GM18870 (cell line): ENCODE results near the gene ASB7.
"Not testable (repeated sequence)": the region's sequence is repeated elsewhere in the genome, so short reads cannot be mapped to it uniquely, and the experiment has no call there.

Experiments
- ATAC-seq: cut with Tn5 transposase; IDR thresholded peaks from one replicate; pipeline ENCODE4 v1.9.1; 2021; ENCODE audit warnings: moderate library complexity; ENCODE audit not compliant: unreplicated experiment

Gene ASB7

DNA sequence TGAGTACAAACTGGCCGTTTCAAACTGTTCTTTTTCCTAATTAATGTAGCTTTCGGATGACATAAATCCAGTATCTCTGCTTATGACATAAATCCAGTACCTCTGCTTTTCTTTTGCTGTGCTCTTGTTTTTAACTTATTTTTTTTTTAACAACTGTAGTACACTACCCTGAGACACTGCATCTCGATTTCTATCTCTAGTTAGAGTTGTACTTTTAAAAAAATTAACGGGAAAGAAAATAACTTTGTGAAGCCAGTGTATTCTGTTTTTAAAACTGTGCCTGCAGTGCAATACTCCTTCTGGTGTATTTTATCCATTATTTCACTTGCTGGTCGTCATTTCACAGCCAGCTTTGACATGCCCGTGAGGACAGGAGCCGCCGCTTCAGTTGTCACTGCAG lies 46.6 kb downstream of the ASB7 start:
- ATAC-seq = no peak

DNA sequence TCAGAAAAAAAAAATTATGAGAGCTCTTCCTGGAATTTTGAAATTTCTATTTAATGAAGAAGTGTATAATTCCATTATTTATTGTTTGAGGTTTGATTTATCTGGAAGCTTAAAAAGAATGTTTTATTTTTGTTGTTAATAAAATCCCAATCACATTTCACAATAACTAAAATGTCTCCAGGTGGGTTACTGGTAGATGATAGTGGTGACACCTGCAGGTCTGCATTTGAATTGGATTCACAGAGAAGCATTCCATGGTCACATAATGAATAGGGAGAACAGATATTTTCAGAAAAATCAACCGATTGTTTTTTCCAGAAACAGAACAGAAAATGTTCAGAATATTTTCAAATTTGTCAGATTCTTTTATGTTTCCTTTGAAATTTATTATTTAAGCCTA lies 48.3 kb downstream of the ASB7 start:
- no peak for ATAC-seq

DNA sequence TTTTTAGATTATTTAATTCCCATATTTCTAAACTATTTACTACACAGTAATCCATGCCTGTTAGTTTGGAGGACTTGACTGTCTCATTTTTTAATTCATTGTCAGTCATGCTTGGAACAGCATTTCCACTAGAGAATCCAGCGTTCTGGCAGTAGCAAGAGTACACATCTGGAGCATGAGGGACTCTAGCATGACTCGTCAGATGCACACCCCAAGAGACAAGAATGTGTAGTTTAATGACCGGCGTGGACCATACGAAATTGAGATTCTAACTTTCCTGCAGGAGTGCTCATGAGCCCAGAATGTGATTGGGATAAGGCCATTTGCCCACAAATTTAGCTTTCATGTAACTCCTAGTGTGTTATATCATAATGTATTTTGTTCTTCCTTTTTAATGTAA lies 48.9 kb downstream of the ASB7 start:
- no peak for ATAC-seq

DNA sequence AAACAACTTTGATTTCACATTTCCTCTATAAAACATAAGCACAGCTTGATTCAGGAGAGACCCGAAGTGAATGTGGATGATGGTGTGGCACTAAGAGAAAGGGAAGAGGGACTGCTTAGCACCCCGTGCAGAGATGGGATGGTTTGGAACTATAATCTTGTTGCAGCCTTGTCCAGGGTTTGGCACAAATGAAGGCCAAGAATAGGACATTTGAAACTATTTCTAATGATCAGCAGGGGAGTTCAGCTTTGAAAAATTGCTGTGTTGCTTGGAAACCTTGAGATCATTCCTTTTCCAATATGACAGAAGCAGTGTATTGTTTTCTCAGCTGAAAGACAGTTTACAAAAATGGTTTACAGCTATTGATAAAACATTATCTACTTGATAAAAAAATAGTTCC lies 49.7 kb downstream of the ASB7 start:
- no peak for ATAC-seq

DNA sequence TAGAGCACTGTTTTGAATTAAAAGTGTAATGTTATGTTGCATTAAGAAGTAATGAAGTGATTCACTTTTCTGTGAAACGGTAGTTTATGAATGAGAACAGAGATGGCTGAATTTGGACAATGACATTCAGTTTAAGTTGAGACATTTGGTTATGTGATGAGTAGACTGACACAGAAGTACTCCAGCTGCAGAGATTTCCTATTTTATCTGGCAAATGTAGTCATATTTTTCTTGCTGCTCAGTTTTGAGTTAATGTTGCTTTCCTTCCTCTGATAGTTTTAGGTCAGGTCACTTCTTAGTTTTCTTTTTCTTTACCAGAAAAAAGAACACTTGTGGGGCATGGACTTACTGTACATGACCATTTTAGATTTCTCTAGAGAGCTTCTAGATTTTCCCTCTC lies 51.2 kb downstream of the ASB7 start:
- no peak for ATAC-seq

DNA sequence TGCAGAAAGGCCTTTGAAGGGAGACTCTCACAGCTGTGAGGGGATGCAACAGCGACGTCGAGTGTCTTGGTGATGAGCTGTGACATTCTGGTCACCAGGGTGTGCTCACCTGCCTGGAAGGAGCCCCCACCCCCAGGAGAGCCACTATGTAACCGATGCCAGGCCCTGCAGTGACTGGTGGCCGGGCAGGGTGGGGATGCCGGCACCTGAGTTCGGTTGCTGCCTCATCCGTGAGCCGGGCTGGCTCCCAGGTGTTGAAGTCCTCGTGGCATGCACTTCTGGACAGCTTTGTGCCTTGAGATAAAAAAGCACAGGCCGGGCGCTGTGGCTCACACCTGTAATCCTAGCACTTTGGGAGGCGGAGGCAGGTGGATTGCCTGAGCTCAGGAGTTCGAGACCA lies 56.5 kb downstream of the ASB7 start:
- no peak for ATAC-seq

DNA sequence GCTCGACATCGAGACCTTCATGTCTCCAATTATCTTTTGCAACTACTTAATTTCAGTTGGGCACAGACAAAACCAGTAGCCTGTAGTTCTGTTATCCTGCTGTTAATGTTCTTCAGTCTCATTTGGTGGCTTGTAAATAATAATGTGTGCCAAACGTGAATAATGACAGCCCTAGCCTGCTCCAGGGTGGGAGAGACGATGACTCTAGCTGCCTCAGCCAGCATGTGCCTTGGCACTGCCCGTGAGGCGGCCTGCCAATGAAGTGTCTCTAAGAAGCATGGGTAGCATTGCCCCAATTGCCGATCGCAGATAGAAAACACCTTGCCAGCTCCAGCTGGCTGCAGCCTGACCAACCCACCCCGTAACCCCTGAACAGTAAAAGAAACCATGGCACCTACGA lies 58.8 kb downstream of the ASB7 start:
- ATAC-seq = no peak

DNA sequence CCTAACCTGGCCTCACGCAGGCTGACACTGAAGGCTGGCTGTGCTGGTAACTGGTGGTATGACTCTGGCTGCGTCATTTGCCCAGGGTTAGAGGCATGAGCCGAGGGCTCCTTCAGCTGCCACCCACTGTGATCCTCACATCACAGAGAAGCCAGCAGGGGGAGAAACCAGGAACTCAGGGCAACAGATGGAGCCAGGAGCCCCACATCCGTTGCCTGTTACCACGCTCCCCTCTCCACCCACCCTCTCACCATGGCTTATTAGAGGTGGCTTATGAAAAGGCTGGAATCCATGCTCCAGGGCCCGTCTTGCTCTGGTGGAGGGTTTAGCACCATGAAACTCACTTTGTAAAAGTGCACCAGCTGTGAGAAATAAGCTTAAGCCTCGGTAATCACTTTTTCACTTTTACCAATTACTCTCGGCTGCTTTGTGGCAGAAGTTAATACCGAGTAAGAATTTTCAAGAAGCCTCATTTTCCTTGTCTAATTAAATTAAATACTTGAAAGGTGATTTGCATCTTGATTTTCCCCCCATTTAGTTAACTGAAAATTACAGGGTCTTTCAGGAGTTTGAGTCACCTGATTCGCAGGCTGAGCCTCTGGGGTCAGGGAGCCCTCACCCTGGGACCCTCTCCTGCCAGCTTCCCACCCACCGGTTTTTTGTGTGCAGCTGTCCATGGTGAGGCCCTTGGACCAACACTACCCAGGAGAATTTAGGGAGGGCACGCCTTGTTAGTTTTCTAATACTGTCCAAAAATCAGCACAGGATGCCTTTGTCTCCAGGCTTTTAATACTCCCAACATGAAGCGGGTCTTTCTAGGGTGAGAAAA lies 60.9 kb downstream of the ASB7 start:
- no peak for ATAC-seq

DNA sequence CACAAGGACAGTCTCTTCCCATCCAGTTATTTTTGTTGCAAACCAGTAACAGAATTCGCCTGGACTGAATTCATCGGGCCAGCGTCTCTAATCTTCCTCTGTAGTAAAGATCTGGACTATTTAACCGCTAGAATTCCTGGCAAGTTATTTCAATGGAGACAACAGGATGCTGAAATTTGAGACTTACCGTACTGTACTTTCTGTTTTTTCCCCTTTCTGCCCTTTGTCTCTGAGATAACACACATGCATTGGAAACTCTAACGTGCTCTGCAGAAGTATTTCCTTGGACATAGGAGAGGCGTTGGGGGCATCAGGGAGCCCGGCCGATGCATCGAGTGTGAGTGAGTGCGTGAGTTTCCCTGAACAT lies 61.5 kb downstream of the ASB7 start:
- ATAC-seq = no peak

DNA sequence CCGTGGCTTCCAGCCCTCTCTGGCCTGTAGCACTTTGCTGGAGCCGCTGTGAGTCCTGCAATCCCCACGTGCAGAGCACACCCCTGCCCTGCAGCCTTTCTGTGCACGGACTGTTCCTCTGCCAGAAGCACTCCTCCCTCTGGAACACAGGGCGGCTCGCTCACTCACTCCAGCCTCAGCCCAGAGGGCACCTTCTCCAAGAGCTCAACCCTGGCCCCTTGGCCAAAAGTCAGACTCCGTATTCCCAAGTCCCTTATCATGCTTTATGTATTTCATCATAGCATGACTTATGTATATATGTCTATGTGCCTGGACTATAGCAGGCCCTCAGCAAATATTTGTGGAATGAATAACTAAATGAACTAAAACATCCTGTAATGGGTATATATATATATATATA lies 63.2 kb downstream of the ASB7 start:
- no peak for ATAC-seq

DNA sequence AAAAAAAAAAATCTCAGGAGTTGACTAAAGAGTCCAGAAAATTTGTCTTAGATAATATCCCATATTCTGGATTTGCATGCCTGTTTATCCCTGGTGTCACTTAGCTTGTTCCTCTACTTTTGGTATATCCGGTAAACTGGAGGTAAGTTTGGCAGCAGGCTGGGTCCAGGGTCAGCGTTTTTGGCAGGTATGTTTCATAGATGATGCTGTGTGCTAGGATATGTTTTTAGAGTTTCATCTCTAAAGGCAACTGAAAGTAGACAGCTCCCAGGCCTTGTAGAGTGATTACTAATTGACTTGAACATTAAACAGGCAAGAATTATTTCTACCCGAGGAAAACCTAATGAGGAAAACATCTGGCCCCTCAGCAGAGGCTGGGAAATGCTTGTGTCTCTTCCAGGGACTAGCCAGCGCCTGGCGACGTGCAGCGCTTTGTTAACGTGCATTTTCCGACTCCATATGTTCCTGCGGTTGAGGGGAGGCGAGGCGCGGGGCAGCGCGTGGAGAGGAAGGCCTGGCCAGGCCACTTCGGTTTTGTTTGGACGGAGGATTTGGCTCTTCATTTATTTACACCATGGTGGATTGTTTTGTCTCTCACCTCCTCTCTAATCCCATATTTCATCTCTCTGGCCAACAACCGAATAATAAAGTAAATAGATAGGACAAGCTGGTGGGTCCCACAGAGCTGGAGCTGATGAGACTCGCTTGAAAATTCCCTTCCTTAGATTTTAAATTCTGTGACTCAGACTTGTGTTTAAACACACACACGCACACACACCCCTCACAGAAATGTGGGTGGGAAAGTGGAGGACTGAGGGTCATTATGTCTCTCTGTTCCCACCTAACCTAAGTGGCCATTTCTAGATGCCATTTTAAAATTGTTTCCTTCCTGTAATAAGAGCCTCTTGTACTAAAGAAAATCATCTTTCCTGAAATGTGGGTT lies 65.3 kb downstream of the ASB7 start:
- no peak for ATAC-seq

DNA sequence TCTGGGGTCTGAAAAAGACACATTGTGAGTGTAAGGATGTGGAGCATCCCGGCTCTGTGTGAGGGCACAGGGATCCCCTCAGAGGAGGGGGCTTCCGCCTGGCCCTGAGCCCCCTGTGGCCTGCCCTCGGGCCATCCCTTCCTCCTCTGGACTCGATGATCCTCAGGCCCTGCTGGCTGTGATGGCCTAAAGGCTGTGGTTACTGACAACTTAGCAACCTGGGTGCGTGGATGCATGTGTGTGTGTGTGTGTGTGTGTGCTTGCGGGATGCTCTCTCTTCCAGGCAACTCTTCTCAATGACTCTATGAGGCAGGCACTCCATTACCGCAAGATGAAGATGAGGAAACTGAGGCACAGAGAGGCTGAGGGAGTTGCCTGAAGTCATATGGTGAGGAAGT lies 66.0 kb downstream of the ASB7 start:
- no peak for ATAC-seq

DNA sequence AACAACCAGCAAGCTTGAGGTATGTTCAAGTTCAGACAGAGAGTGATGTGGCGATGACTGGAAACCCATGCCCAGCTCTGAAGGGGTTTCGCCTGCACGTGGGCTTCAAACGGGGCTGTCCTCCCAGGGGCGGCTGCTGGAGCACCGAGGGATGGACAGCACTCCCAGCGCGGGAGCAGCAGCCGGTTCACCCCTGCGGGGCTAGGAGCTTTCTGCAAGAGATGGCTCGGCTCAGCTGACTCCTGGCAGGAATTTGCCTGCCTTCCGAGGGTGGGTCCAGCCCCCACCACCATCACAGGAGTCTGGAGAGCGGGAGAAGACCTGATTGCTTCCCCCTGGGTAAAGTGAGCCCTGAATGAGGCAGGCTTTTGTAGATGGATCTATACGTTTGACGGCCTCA lies 66.9 kb downstream of the ASB7 start:
- ATAC-seq = no peak

DNA sequence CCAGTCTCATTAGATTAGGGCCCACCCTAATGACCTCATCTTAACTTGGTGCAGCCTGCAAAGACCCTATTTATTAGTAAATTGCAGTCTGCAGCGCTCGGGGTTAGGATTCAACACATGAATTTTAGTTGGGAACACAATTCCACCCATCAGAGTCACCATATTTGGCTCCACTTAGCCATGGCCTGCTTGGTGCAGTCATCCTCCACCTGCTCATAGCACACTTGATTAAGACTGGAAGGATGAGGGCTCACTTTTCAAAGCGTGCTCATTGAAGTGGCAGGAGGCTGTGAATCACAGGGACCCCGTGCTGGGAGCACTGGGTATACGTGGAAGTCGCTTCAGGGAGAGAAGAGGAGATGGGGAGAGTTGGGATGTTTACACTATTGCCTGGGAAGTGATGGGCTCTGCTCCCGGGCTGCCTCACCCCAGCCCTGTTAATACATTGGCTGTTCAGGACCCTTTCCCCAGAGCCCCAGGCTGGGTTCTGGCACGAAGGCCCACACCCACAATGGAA lies 68.2 kb downstream of the ASB7 start:
- no peak for ATAC-seq

DNA sequence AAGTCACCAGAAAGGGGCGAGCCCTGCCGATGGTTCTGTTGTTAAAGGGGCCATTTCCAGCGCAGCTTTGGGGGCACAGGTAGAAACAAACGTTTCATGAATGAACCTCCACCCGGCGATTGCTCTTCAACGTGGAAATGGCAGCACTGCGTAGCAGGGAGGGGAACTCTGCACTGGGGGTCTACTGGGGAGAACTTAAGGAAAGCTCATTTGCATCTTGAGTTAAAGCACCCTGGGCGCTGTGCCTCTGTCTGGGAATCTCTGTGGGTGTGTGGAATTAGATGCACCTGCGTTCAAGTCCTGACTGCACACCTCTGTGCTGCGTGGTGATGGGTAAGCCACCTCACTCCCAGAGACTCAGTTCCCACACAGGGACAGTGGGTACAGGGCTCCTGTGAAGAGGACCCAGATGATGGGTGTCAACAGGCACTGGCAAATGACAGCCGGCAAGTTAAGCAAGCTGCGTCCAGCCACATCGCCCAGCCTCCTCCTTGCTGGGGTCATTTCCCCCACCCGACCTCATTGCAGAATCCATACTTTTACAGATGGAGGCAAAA lies 68.8 kb downstream of the ASB7 start:
- no peak for ATAC-seq

DNA sequence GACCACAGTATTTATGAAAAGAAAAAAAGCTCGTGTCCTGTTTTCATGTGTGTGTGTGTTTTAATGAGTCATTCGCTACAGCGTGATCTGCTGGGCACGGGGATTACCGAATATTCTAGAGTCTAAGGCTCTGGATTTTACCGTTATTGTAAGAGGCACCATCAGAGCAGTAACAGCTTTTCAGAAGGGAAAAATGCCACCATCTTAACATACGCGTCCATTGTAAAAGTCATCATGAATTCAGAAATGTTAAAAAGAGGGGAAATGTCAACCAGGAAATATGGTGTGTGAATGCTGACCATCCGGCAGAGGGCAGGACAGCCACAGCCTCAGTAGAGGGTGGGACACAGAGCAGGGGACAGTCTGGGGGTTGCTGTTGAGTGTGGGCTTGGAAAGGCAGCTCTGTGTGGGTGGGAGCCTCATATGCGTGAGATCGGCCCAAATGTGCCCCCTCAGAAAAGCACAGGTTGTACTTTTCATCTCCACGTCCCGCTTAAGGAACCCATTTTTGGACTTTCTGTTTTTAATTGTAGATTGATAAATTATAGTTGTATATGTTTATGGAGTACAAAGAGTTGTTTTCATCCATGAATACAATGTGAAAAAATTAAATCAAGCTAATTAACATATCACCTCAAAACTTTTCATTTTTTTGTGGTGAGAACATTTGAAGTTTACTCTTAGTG lies 69.6 kb downstream of the ASB7 start:
- ATAC-seq = no peak

DNA sequence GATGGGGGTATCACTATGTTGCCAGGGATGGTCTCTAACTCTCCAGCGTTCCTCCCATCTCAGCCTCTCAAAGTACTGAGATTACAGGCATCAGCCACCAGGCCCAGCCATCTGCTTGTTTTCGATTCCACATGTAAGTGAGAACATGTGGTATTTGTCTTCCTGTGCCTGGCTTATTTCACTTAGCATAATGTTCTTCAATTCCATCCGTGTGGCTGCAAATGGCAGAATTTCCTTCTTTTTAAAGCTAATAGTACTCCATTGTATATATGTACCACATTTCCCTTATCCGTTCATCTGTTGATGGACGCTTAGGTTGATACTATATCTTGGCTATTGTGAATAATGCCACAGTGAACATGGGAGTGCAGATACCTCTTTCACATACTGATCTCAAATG lies 70.6 kb downstream of the ASB7 start:
- no peak for ATAC-seq

DNA sequence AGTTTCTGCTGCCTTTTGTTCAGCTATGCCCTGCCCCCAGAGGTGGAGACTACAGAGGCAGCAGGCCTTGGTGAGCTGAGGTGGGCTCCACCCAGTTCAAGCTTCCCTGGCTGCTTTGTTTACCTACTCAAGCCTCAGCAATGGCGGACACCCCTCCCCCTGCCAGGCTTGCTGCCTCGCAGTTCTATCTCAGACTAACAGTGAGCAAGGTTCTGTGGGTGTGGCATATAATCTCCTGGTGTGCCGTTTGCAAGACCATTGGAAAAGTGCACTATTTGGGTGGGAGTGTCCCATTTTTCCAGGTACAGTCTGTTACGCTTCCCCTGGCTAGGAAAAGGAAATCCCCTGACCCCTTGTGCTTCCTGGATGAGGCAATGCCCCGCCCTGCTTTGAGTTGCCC lies 76.8 kb downstream of the ASB7 start:
- ATAC-seq = not testable (repeated sequence)

DNA sequence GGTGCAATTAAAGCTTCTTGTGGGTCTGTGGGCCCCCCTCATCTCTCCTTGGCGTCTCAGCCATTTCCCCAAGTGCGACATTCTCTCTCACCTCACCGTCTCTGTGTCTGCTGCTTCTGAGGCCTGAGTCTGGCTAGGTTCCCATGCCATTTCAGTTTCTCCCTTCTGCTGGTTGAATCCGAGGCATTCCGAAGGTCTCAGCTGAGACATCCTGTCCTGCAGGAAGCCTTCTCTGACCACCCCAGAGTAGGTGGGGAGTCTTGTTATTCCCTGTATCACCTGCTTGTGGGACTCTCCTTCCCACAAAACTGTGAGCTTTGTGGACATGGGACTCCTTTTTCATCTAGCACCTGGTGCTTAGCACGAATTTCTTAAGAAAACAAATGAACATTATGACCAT lies 78.3 kb downstream of the ASB7 start:
- ATAC-seq = no peak

DNA sequence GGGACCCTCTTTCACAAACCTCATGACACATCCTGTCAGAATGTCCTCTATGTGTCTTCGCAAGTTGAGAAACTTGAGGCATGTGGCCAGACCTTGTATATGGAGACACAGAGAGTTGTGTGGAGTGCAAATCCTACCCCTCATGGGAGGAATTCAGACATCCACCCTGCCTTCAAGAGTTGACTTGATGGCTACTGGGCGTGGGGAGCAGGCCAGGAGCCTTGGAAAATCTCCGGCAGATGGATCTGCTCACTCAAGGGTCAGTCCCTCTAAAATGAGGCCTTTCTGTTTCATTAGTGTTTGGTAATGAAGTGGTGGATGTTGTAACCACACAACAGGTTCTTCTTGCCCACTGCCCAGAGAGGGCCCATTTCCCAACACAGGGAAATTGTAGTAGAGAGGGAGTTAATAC lies 79.0 kb downstream of the ASB7 start:
- no peak for ATAC-seq

DNA sequence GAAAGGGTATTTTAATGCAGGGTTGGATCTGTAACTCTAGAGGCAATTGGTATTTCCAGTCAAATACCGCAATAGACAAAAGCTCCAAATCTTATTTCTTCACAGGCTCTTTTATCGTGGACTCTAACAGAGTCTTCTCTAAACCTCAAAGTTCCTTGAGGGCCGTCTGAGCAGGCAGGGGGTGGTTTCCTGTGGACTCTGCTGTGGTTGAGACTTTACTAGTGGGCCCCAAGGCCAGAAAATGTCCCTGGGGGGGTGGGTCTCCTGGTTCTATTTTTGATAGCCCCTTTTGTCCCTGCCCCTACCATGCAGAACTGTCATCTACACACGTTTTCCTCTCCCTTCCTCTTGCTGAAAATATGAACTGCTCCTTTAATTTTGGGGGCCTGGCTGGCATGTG lies 80.1 kb downstream of the ASB7 start:
- ATAC-seq = no peak
